ENCODE results near the gene SSTR5.
A peak's percentile ranks its signal among the peaks of the same experiment; 100 is the strongest.
"Not testable (repeated sequence)": the region's sequence is repeated elsewhere in the genome, so short reads cannot be mapped to it uniquely, and the experiment has no call there.

Gene SSTR5

GRCh38 chr16:1075546-1075945 lies 3.0 kb downstream of the SSTR5 start:
- DNase-seq = no peak

- no peak for DNase-seq
Measured at GRCh38 chr16:1076801-1077576, 4.4 kb downstream of the SSTR5 start.

- no peak for DNase-seq
Measured at GRCh38 chr16:1077877-1078578, 5.5 kb downstream of the SSTR5 start.

- DNase-seq = peak; percentile 15
Measured at GRCh38 chr16:1078579-1079021, 6.1 kb downstream of the SSTR5 start.

- DNase-seq = no peak
Measured at GRCh38 chr16:1079341-1079740, 6.8 kb downstream of the SSTR5 start.

- DNase-seq = no peak
Measured at GRCh38 chr16:1079786-1080525, 7.4 kb downstream of the SSTR5 start.

GRCh38 chr16:1080801-1081733 lies 8.5 kb downstream of the SSTR5 start:
- no peak for DNase-seq

- no peak for DNase-seq
Measured at GRCh38 chr16:1081734-1082265, 9.3 kb downstream of the SSTR5 start.

GRCh38 chr16:1082266-1082951 lies 9.9 kb downstream of the SSTR5 start:
- no peak for DNase-seq

GRCh38 chr16:1082952-1083675 lies 10.6 kb downstream of the SSTR5 start:
- no peak for DNase-seq

GRCh38 chr16:1084971-1085370 lies 12.4 kb downstream of the SSTR5 start:
- no peak for DNase-seq

- not testable (repeated sequence) for DNase-seq
Measured at GRCh38 chr16:1086443-1086842, 13.9 kb downstream of the SSTR5 start.

- peak; percentile 27 for DNase-seq
Measured at GRCh38 chr16:1088295-1089170, 16.0 kb downstream of the SSTR5 start.

GRCh38 chr16:1089439-1089821 lies 16.9 kb downstream of the SSTR5 start:
- no peak for DNase-seq

GRCh38 chr16:1089822-1090619 lies 17.5 kb downstream of the SSTR5 start:
- DNase-seq = no peak

- DNase-seq = no peak
Measured at GRCh38 chr16:1090620-1091587, 18.4 kb downstream of the SSTR5 start.

GRCh38 chr16:1091992-1092552 lies 19.5 kb downstream of the SSTR5 start:
- no peak for DNase-seq
